Measurements from ENCODE around the gene CCHCR1. TPM values are rescaled to one million over a fixed set of nuclear protein-coding genes. Genes with fewer than 3 reads are reported as not detected.
A peak's percentile ranks its signal among the peaks of the same experiment; 100 is the strongest.

The CCHCR1 gene
- polyA plus RNA-seq, 1 experiment = 10.4 TPM

- TF ChIP-seq CTCF (IDR thresholded peaks at IDR 0.05; ENCODE audit: low read depth, low read length) = no peak
- ChIA-PET POLR2A (no interaction called here), CTCF (interaction anchor here (1.1 to 1.5 kb wide), 5 partner anchors 39 to 297 kb away, joined by 3 to 5 read pairs (median 4); partner anchors contain the start of gene VARS2)
- H3K27me3 ChIP-seq (ENCODE audit: control insufficient read depth, insufficient read depth, low read length) = peaks cover 13% of the 10 kb centered on the region
- DNase-seq (ENCODE audit: low read depth, low spot score) = no peak
- no peak overlapping the region for H3K27ac ChIP-seq (ENCODE audit: low read depth, low read length)
- no peak overlapping the region for H3K4me3 ChIP-seq (ENCODE audit: low read depth, low read length)
- no peaks in the 10 kb centered on the region; the same call in 1 of the 2 replicates for H3K9me3 ChIP-seq (ENCODE audit: control insufficient read depth, insufficient read depth, low read length)
Observed at GRCh38 chr6:31125586-31126363, 31.8 kb downstream of the CCHCR1 start.

GRCh38 chr6:31125162-31125561, 32.4 kb downstream of the CCHCR1 start:
- ChIA-PET POLR2A (interaction anchor here (0.5 kb wide), 1 partner anchor 517 kb away, joined by 5 read pairs; no protein-coding TSS in a partner anchor), CTCF (interaction anchor here (0.9 to 2.0 kb wide), 2 partner anchors 211 to 241 kb away, joined by 3 to 5 read pairs; partner anchors contain the start of gene VARS2)
- H3K27me3 ChIP-seq (ENCODE audit: control insufficient read depth, insufficient read depth, low read length) = peaks cover 13% of the 10 kb centered on the region
- no peak for TF ChIP-seq CTCF (IDR thresholded peaks at IDR 0.05; ENCODE audit: low read depth, low read length)
- DNase-seq (ENCODE audit: low read depth, low spot score) = no peak
- H3K27ac ChIP-seq (ENCODE audit: low read depth, low read length) = no peak overlapping the region
- H3K4me3 ChIP-seq (ENCODE audit: low read depth, low read length) = no peak overlapping the region
- no peaks in the 10 kb centered on the region; the same call in 1 of the 2 replicates for H3K9me3 ChIP-seq (ENCODE audit: control insufficient read depth, insufficient read depth, low read length)

- TF ChIP-seq CTCF (IDR thresholded peaks at IDR 0.05; ENCODE audit: low read depth, low read length) = no peak
Observed at GRCh38 chr6:31122791-31123706, 34.6 kb downstream of the CCHCR1 start.

GRCh38 chr6:31121131-31121790, 36.3 kb downstream of the CCHCR1 start:
- POLR2A ChIA-PET = no interaction called here
- no peak overlapping the region for H3K27ac ChIP-seq (ENCODE audit: low read depth, low read length)
- H3K9me3 ChIP-seq (ENCODE audit: control insufficient read depth, insufficient read depth, low read length) = no peaks in the 10 kb centered on the region; the same call in 1 of the 2 replicates
- no peak overlapping the region for H3K4me3 ChIP-seq (ENCODE audit: low read depth, low read length)
- CTCF ChIA-PET = no interaction called here
- H3K27me3 ChIP-seq (ENCODE audit: control insufficient read depth, insufficient read depth, low read length) = no peaks in the 10 kb centered on the region
- no peak for DNase-seq (ENCODE audit: low read depth, low spot score)
- TF ChIP-seq CTCF (IDR thresholded peaks at IDR 0.05; ENCODE audit: low read depth, low read length) = no peak

More at GRCh38 chr6:31122791-31123706, 34.6 kb downstream of the CCHCR1 start:
- no peaks in the 10 kb centered on the region; the same call in 1 of the 2 replicates for H3K9me3 ChIP-seq (ENCODE audit: control insufficient read depth, insufficient read depth, low read length)
- peak; percentile 77 for DNase-seq (ENCODE audit: low read depth, low spot score)
- CTCF ChIA-PET = interaction anchor here (2.0 kb wide), 1 partner anchor 209 kb away, joined by 5 read pairs; the partner anchor contains the start of gene VARS2
- H3K27me3 ChIP-seq (ENCODE audit: control insufficient read depth, insufficient read depth, low read length) = no peaks in the 10 kb centered on the region
- POLR2A ChIA-PET = no interaction called here
- peak overlapping the region; percentile 85 for H3K27ac ChIP-seq (ENCODE audit: low read depth, low read length)
- H3K4me3 ChIP-seq (ENCODE audit: low read depth, low read length) = no peak overlapping the region

Data from AG04450 (cell line).